Breast epithelium (tissue), 3 donors: ENCODE data around the gene TGFA.

Experiments used
- POLR2A ChIP-seq: fragments of 450-650 bp; IDR thresholded peaks from one replicate; pipeline ENCODE4 v1.6.1; 2016; ENCODE audit warnings: antibody characterized with exemption, mild to moderate bottlenecking, moderate library complexity
- TF ChIP-seq, protein P1 (sequence below), 3 donors: fragments of 450-650 bp; IDR thresholded peaks; one replicate each; pipeline ENCODE4 v1.5.1; 2016 to 2017; ENCODE audit warnings: antibody characterized with exemption in 3 of 3, mild to moderate bottlenecking in 3 of 3, moderate library complexity in 3 of 3

DNA sequence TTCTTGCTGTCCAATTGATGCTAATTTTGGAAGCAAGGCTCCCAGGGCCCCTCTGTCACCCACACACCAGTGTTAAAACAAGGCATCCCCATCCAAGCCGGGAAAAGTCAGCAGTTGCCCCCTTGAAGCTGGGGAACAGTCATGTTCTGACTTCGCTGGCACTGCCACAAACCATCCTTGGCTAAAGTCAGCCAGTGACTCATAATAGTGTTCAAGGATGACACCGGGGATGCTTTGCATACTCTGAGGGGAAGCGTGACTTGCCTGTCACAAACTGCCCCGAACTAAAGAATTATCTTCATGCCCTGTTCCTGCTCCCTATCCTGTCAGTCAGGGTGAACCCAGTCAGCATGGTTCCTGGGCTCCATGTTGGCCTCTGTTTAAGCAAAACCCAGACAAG, 37.0 kb downstream of the TGFA start:
- no peak for TF ChIP-seq POLR2A
- TF ChIP-seq, protein P1, sequence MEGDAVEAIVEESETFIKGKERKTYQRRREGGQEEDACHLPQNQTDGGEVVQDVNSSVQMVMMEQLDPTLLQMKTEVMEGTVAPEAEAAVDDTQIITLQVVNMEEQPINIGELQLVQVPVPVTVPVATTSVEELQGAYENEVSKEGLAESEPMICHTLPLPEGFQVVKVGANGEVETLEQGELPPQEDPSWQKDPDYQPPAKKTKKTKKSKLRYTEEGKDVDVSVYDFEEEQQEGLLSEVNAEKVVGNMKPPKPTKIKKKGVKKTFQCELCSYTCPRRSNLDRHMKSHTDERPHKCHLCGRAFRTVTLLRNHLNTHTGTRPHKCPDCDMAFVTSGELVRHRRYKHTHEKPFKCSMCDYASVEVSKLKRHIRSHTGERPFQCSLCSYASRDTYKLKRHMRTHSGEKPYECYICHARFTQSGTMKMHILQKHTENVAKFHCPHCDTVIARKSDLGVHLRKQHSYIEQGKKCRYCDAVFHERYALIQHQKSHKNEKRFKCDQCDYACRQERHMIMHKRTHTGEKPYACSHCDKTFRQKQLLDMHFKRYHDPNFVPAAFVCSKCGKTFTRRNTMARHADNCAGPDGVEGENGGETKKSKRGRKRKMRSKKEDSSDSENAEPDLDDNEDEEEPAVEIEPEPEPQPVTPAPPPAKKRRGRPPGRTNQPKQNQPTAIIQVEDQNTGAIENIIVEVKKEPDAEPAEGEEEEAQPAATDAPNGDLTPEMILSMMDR (IDR thresholded peaks at IDR 0.05), result no peak
